Epithelial cell of esophagus (primary cell): Measurements from ENCODE around the gene ZNF587B.
A peak's percentile ranks its signal among the peaks of the same experiment; 100 is the strongest.
"Not testable (repeated sequence)": the region's sequence is repeated elsewhere in the genome, so short reads cannot be mapped to it uniquely, and the experiment has no call there.

Experiments
- DNase-seq: peaks from one replicate; pipeline ENCODE4 v3.0.0; 2010; ENCODE audit warnings: low read depth
- H3K4me3 ChIP-seq: 2 replicates; pipeline ENCODE4 v1.5.1; 2011; ENCODE audit warnings: mild to moderate bottlenecking, low read length, control low read depth
- TF ChIP-seq, protein P1 (sequence below): IDR thresholded peaks from 2 replicates; pipeline ENCODE4 v1.5.1; 2011; ENCODE audit warnings: low read depth, mild to moderate bottlenecking, low read length, control low read depth, inconsistent platforms; ENCODE audit not compliant: insufficient read depth; ENCODE audit errors: missing control alignments

Gene ZNF587B

DNA sequence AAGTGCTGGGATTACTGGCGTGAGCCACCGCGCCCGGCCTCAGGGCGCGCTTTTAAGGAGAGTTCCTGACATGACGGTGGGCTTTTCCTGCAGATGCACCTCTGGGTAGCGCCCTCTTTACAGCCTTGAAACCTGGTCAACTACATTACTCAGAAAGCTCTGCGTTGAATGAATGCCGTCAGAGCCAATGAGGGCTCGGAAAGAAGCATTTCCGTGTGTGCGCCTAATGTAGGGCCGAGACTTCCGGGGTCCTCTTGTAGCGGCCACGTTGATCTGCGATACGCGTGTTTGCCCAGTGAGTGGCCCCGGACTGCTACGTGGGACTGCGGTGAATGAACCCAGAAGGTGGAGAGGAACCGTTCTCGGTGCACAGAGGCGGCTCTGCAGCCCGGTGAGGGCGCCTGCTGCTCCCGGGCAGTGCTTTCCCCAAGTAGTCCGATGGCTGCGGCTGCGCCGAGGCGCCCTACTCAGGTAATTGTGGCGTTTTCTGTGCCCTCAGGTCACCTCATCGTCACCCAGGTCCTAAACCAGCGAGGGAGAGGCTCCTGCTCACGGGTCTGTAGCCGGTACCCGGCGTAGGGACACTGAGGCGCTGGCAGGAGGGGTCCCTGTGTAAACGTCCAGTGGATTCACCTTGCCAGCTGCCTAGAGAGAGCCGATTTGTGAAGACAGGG, 10.5 kb upstream of the ZNF587B start:
- peak; percentile 96 for DNase-seq
- peak overlapping the region; percentile 98 for H3K4me3 ChIP-seq
- TF ChIP-seq, protein P1, sequence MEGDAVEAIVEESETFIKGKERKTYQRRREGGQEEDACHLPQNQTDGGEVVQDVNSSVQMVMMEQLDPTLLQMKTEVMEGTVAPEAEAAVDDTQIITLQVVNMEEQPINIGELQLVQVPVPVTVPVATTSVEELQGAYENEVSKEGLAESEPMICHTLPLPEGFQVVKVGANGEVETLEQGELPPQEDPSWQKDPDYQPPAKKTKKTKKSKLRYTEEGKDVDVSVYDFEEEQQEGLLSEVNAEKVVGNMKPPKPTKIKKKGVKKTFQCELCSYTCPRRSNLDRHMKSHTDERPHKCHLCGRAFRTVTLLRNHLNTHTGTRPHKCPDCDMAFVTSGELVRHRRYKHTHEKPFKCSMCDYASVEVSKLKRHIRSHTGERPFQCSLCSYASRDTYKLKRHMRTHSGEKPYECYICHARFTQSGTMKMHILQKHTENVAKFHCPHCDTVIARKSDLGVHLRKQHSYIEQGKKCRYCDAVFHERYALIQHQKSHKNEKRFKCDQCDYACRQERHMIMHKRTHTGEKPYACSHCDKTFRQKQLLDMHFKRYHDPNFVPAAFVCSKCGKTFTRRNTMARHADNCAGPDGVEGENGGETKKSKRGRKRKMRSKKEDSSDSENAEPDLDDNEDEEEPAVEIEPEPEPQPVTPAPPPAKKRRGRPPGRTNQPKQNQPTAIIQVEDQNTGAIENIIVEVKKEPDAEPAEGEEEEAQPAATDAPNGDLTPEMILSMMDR: no peak

GRCh38 chr19:57820599-57820998, 9.5 kb upstream of the ZNF587B start:
- DNase-seq: no peak
- peak overlapping the region; percentile 98 for H3K4me3 ChIP-seq
- TF ChIP-seq, protein P1: no peak

DNA sequence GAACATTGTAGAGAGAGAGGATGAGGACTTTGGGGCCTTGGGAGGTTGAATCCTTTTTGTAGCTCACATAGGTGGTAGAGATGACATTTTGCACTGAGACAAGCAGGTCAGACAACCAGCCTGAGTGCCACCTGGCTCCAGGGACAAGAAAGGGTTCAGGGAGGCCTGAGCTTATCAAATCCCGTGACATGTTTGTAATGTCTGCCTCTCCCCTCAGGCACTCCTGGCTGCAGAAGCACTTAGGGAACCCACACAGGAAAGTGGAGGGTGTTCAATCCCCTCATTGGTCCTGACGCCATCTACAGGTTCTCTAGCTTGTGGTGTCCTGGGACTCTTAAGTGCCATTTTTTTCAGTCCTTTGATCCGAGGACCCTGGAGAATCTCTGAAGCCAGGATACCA, 9.0 kb upstream of the ZNF587B start:
- H3K4me3 ChIP-seq, DNase-seq: not testable (repeated sequence)

DNA sequence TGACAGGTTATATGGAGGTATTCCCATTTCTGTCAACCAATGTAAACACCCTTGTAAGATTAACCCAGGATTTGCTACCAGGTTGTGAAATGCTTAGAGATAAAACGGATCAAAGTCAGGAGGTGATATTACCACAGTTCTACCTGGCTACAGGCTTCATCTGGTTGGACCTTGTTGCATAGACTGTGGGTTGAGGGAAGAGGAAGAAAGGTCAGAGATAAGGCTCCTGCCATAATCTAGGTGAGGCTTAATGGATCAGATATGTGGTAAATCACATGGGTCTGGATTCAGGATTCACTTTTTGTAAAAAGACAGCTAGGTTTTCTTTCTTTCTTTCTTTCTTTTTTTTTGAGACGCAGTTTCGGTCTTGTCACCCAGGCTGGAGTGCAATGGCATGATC, 8.6 kb upstream of the ZNF587B start:
- not testable (repeated sequence) for DNase-seq, H3K4me3 ChIP-seq

GRCh38 chr19:57823155-57823554, 6.9 kb upstream of the ZNF587B start:
- H3K4me3 ChIP-seq, DNase-seq: not testable (repeated sequence)

- DNase-seq, H3K4me3 ChIP-seq: not testable (repeated sequence)
These were observed 6.5 kb upstream of the ZNF587B start for GRCh38 chr19:57823608-57824007.

GRCh38 chr19:57825511-57825910, 4.6 kb upstream of the ZNF587B start:
- TF ChIP-seq, protein P1: no peak
- no peak for DNase-seq
- no peak overlapping the region for H3K4me3 ChIP-seq

- DNase-seq: no peak
- no peak overlapping the region for H3K4me3 ChIP-seq
- TF ChIP-seq, protein P1: no peak
These were observed 783 bp upstream of the ZNF587B start for GRCh38 chr19:57829316-57829715.

GRCh38 chr19:57836991-57837390, 6.9 kb downstream of the ZNF587B start:
- not testable (repeated sequence) for DNase-seq, H3K4me3 ChIP-seq

DNA sequence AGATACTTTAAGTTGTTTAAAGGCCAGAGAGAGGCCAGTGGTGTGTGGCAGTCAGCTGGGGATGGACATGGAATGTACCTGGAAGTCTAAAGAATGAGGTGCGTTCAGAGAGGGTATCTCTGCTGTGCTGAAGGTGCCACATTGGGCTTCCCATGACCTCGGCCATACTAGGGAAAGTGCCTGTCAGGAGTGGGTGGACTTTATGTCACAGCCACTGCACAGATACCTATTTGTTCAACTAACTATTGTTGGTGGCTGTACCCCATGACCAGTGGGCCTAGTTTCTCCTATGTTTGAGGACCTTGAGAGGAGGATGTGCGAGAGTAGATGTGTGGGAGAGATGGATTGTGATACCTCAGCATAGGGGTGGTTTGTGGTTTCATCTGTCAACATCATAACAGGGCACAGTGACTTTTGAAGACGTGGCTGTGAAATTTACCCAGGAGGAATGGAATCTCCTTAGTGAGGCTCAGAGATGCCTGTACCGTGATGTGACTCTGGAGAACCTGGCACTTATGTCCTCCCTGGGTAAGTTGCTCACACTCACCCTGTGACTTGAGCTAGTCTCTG, 8.6 kb downstream of the ZNF587B start:
- H3K4me3 ChIP-seq, DNase-seq: not testable (repeated sequence)
